Neural cell (in vitro differentiated cells): ENCODE data around the gene BTBD18. TPM values are rescaled to one million over a fixed set of nuclear protein-coding genes. Genes with fewer than 3 reads are reported as not detected.

Experiments
- H2AFZ ChIP-seq: fragments of 200-600, 300-800 bp; sonication (generic), shearing (Covaris generic); 2 replicates; pipeline ENCODE4 v1.6.0; 2014; ENCODE audit warnings: low read depth, mild to moderate bottlenecking, antibody characterized with exemption, low read length, moderate library complexity
- H3F3A ChIP-seq: fragments of 200-600 bp; shearing (Covaris generic); 2 replicates; pipeline ENCODE4 v1.6.1; 2016; ENCODE audit warnings: mild to moderate bottlenecking, moderate library complexity, mixed read lengths, antibody characterized with exemption, low read length; ENCODE audit not compliant: insufficient read depth, poor library complexity, severe bottlenecking
- H3K27ac ChIP-seq: fragments of 200-600, 300-800 bp; sonication (generic), shearing (Covaris generic); 2 replicates; pipeline ENCODE4 v1.5.1; 2014; ENCODE audit warnings: mild to moderate bottlenecking, low read length, moderate library complexity
- H3K27me3 ChIP-seq: fragments of 300-800, 200-600 bp; sonication (generic), shearing (Covaris generic); 2 replicates; pipeline ENCODE4 v1.6.0; 2014; ENCODE audit warnings: mild to moderate bottlenecking, low read depth, low read length, moderate library complexity; ENCODE audit not compliant: insufficient read depth
- H3K36me3 ChIP-seq: fragments of 300-800, 200-600 bp; sonication (generic), shearing (Covaris generic); 2 replicates; pipeline ENCODE4 v1.5.1; 2014; ENCODE audit warnings: mild to moderate bottlenecking, antibody characterized with exemption, low read length, moderate library complexity; ENCODE audit not compliant: insufficient read depth
- H3K4me2 ChIP-seq: fragments of 300-800, 200-600 bp; sonication (generic), shearing (Covaris generic); 2 replicates; pipeline ENCODE4 v1.6.0; 2014; ENCODE audit warnings: mild to moderate bottlenecking, low read length
- H3K4me3 ChIP-seq: fragments of 300-800, 200-600 bp; sonication (generic), shearing (Covaris generic); 2 replicates; pipeline ENCODE4 v1.5.1; 2014; ENCODE audit warnings: mild to moderate bottlenecking, low read length, moderate library complexity
- H3K79me2 ChIP-seq: fragments of 200-600 bp; shearing (Covaris generic); replicated peaks from 2 replicates; pipeline ENCODE4 v1.6.0; 2014; ENCODE audit warnings: mild to moderate bottlenecking, low read length, moderate library complexity; ENCODE audit not compliant: insufficient read depth
- H3K9ac ChIP-seq: fragments of 300-800, 200-600 bp; sonication (generic), shearing (Covaris generic); 2 replicates; pipeline ENCODE4 v1.6.1; 2016; ENCODE audit warnings: mild to moderate bottlenecking, low read length, mixed read lengths
- H3K9me2 ChIP-seq: fragments of 200-600 bp; shearing (Covaris generic); 2 replicates; pipeline ENCODE4 v1.6.1; 2016; ENCODE audit warnings: mild to moderate bottlenecking, low read length, mixed read lengths; ENCODE audit not compliant: insufficient read depth
- H3K9me3 ChIP-seq: fragments of 200-600, 300-800 bp; sonication (generic), shearing (Covaris generic); 2 replicates; pipeline ENCODE4 v1.6.1; 2016; ENCODE audit warnings: mild to moderate bottlenecking, mixed run types, low read length, moderate library complexity, mixed read lengths
- H4K20me1 ChIP-seq: fragments of 200-600 bp; shearing (Covaris generic); 2 replicates; pipeline ENCODE4 v1.6.1; 2016; ENCODE audit warnings: mild to moderate bottlenecking, mixed run types; ENCODE audit not compliant: insufficient read depth
- CTCF ChIP-seq: fragments of 450-650 bp; IDR thresholded peaks from 2 replicates; pipeline ENCODE4 v1.5.1; 2014; ENCODE audit warnings: antibody characterized with exemption, mild to moderate bottlenecking, moderate library complexity; ENCODE audit not compliant: poor library complexity, severe bottlenecking
- EP300 ChIP-seq: fragments of 450-650 bp; conservative IDR thresholded peaks from 2 replicates; pipeline ENCODE4 v1.6.1; 2014; ENCODE audit warnings: antibody characterized with exemption, mild to moderate bottlenecking, moderate library complexity; ENCODE audit not compliant: poor library complexity, severe bottlenecking
- EZH2 ChIP-seq: fragments of 200-600, 300-800 bp; shearing (Covaris generic), sonication (generic); IDR thresholded peaks from 2 replicates; pipeline ENCODE4 v1.6.1; 2014; ENCODE audit warnings: antibody characterized with exemption, low read length, borderline replicate concordance, mild to moderate bottlenecking; ENCODE audit not compliant: insufficient read depth, poor library complexity, severe bottlenecking
- MXI1 ChIP-seq: fragments of 450-650 bp; conservative IDR thresholded peaks from 2 replicates; pipeline ENCODE4 v1.6.1; 2014; ENCODE audit warnings: antibody characterized with exemption, mild to moderate bottlenecking; ENCODE audit not compliant: poor library complexity, severe bottlenecking
- POLR2AphosphoS5 ChIP-seq: IDR thresholded peaks from 2 replicates; pipeline ENCODE4 v1.6.1; 2012
- RAD21 ChIP-seq: fragments of 450-650 bp; conservative IDR thresholded peaks from 2 replicates; pipeline ENCODE4 v1.6.1; 2014; ENCODE audit warnings: antibody characterized with exemption, mild to moderate bottlenecking, moderate library complexity
- REST ChIP-seq: IDR thresholded peaks from 2 replicates; pipeline ENCODE4 v1.6.1; 2012; ENCODE audit warnings: borderline replicate concordance
- SMC3 ChIP-seq: fragments of 450-650 bp; conservative IDR thresholded peaks from 2 replicates; pipeline ENCODE4 v1.6.1; 2014; ENCODE audit warnings: antibody characterized with exemption, mild to moderate bottlenecking, moderate library complexity; ENCODE audit not compliant: poor library complexity
- TAF1 ChIP-seq: IDR thresholded peaks from 2 replicates; pipeline ENCODE4 v1.6.1; 2012; ENCODE audit warnings: low read depth
- polyA plus RNA-seq: library from polyadenylated mRNA; depleted of rRNA; stranded (reverse); fragments of >200 nt; gene quantifications from 2 replicates; pipeline ENCODE4 v1.2.3, GENCODE V29; 2014

BTBD18 gene
- polyA plus RNA-seq, 1 donor from 2014 or later: not detected

GRCh38 chr11:57763568-57763967, 11.9 kb upstream of the BTBD18 start:
- TF ChIP-seq TAF1 (peak; percentile 78), POLR2AphosphoS5 (peak; percentile 74), MXI1 (peak; percentile 27), RAD21 (peak; percentile 25), SMC3 (peak; percentile 25), CTCF (peak; percentile 60), EZH2 (no peak), EP300 (no peak)
- Histone ChIP-seq H3K9ac (peak overlapping the region; percentile 87), H3K27ac (peak overlapping the region; percentile 93)

GRCh38 chr11:57762235-57762861, 10.7 kb upstream of the BTBD18 start:
- Histone ChIP-seq H3K9me3 (no peaks in the 10 kb centered on the region), H3K36me3 (no peaks in the 10 kb centered on the region), H3K27me3 (no peaks in the 10 kb centered on the region), H3K27ac (peak overlapping the region; percentile 93), H3K79me2 (peaks cover 57% of the 10 kb centered on the region), H3K9me2 (no peaks in the 10 kb centered on the region), H3F3A (peaks cover 6% of the 10 kb centered on the region), H2AFZ (peak overlapping the region; percentile 34), H3K4me3 (peak overlapping the region; percentile 68), H3K9ac (peak overlapping the region; percentile 87), H3K4me2 (peak overlapping the region; percentile 92), H4K20me1 (peaks cover 7% of the 10 kb centered on the region)
- TF ChIP-seq TAF1 (no peak), EZH2 (no peak), RAD21 (no peak), MXI1 (peak; percentile 16), CTCF (no peak), EP300 (no peak), REST (peak; percentile 10), SMC3 (no peak), POLR2AphosphoS5 (no peak)

More at GRCh38 chr11:57763568-57763967, 11.9 kb upstream of the BTBD18 start:
- no peaks in the 10 kb centered on the region for H3K27me3 ChIP-seq
- peak overlapping the region; percentile 51 for H2AFZ ChIP-seq
- H3K79me2 ChIP-seq: peaks cover 67% of the 10 kb centered on the region
- H3K36me3 ChIP-seq: no peaks in the 10 kb centered on the region
- peak overlapping the region; percentile 92 for H3K4me2 ChIP-seq
- peak overlapping the region; percentile 68 for H3K4me3 ChIP-seq
- H3K9me3 ChIP-seq: no peaks in the 10 kb centered on the region
- no peaks in the 10 kb centered on the region for H3K9me2 ChIP-seq
- H3F3A ChIP-seq: peaks cover 6% of the 10 kb centered on the region
- peaks cover 7% of the 10 kb centered on the region for H4K20me1 ChIP-seq
